Breast epithelium (tissue), 4 donors: ENCODE results near the gene PCNA. TPM values are rescaled to one million over a fixed set of nuclear protein-coding genes. Genes with fewer than 3 reads are reported as not detected.
"Not testable (repeated sequence)": the region's sequence is repeated elsewhere in the genome, so short reads cannot be mapped to it uniquely, and the experiment has no call there.

Source experiments
- DNase-seq, 2 donors: peaks; one replicate each; pipeline ENCODE4 v3.0.0-alpha.2; 2019; ENCODE audit warnings: low spot score in 2 of 2
- H3K27ac ChIP-seq, 2 donors: fragments of 200-600 bp; sonication (generic) in 1 of 2; one replicate each; pipeline ENCODE4 v1.5.1; 2016 to 2019; ENCODE audit warnings: mild to moderate bottlenecking in 1 of 2
- H3K27me3 ChIP-seq, 2 donors: fragments of 200-600 bp; sonication (generic) in 1 of 2; one replicate each; pipeline versions ENCODE4 v1.5.1 to v1.6.0; 2017 to 2019; ENCODE audit warnings: control low read depth in 1 of 2, mild to moderate bottlenecking in 1 of 2
- H3K36me3 ChIP-seq: fragments of 200-600 bp; one replicate; pipeline ENCODE4 v1.5.1; 2019
- H3K4me1 ChIP-seq, 2 donors: fragments of 200-600 bp; sonication (generic); one replicate each; pipeline ENCODE4 v1.5.1; 2016 to 2019; ENCODE audit warnings: control low read depth in 1 of 2
- H3K4me3 ChIP-seq, 3 donors: fragments of 200-600 bp; sonication (generic); 1 replicate in 2 of 3; 2 replicates in 1 of 3; pipeline ENCODE4 v1.5.1; 2016 to 2019; ENCODE audit warnings: mild to moderate bottlenecking in 3 of 3, moderate library complexity in 2 of 3
- H3K9me3 ChIP-seq, 2 donors: fragments of 200-600 bp; sonication (generic) in 1 of 2; one replicate each; pipeline ENCODE4 v1.5.1; 2016 to 2019; ENCODE audit warnings: control low read depth in 1 of 2
- POLR2A ChIP-seq: fragments of 450-650 bp; IDR thresholded peaks from one replicate; pipeline ENCODE4 v1.6.1; 2016; ENCODE audit warnings: antibody characterized with exemption, mild to moderate bottlenecking, moderate library complexity
- POLR2AphosphoS5 ChIP-seq, 3 donors: sonication (generic); formaldehyde crosslinking; IDR thresholded peaks; one replicate each; pipeline ENCODE4 v1.6.1; 2017; ENCODE audit warnings: antibody characterized with exemption in 3 of 3
- intact Hi-C: fragments of 100-400 bp; cut with DNase I; formaldehyde crosslinking; loops from one replicate; pipeline ENCODE4 v1.15.1; 2023; ENCODE audit warnings: low total_unique reads
- total RNA-seq, 3 donors: library from RNA; depleted of rRNA; stranded (reverse); fragments of >200 nt; gene quantifications; one replicate each; pipeline ENCODE4 v1.1.0, GENCODE V29; 2016
- TF ChIP-seq, protein P1 (sequence below), 3 donors: fragments of 450-650 bp; IDR thresholded peaks; one replicate each; pipeline ENCODE4 v1.5.1; 2016 to 2017; ENCODE audit warnings: antibody characterized with exemption in 3 of 3, mild to moderate bottlenecking in 3 of 3, moderate library complexity in 3 of 3

Gene PCNA
- total RNA-seq, 3 donors from 2014 or later = 32.3 to 62.9 (median 55.4) TPM

DNA sequence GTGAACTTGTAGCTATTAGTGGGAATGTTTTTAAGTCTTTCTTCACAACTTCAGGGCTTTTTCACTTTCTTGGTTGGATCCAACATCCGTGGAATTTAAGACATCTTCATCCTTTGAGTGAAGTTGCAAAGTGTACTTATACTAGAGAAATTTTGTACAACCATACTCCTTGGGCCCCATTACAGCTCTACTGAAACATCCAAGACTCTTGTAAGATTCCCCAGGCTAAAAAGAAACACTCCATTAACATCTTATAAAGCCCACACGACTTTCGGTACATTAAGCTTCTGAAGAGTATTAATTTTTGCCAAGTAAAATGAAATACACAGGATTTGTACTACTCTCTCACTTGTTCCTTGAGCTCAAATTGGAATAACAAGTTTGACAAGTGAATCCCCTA is 5.4 kb downstream of the PCNA start:
- no peaks in the 10 kb centered on the region for H3K36me3 ChIP-seq
- no peak for DNase-seq
- intact Hi-C loops = no loop called here
- TF ChIP-seq, protein P1, sequence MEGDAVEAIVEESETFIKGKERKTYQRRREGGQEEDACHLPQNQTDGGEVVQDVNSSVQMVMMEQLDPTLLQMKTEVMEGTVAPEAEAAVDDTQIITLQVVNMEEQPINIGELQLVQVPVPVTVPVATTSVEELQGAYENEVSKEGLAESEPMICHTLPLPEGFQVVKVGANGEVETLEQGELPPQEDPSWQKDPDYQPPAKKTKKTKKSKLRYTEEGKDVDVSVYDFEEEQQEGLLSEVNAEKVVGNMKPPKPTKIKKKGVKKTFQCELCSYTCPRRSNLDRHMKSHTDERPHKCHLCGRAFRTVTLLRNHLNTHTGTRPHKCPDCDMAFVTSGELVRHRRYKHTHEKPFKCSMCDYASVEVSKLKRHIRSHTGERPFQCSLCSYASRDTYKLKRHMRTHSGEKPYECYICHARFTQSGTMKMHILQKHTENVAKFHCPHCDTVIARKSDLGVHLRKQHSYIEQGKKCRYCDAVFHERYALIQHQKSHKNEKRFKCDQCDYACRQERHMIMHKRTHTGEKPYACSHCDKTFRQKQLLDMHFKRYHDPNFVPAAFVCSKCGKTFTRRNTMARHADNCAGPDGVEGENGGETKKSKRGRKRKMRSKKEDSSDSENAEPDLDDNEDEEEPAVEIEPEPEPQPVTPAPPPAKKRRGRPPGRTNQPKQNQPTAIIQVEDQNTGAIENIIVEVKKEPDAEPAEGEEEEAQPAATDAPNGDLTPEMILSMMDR (IDR thresholded peaks at IDR 0.05) = no peak
- TF ChIP-seq POLR2A (no peak), POLR2AphosphoS5 (IDR thresholded peaks at IDR 0.05) (no peak)
- H3K9me3 ChIP-seq = no peaks in the 10 kb centered on the region
- no peak overlapping the region for H3K27ac ChIP-seq
- H3K4me1 ChIP-seq = peaks cover 0 to 6% of the 10 kb centered on the region in 2 donors
- H3K4me3 ChIP-seq = no peak overlapping the region
- no peaks in the 10 kb centered on the region for H3K27me3 ChIP-seq

DNA sequence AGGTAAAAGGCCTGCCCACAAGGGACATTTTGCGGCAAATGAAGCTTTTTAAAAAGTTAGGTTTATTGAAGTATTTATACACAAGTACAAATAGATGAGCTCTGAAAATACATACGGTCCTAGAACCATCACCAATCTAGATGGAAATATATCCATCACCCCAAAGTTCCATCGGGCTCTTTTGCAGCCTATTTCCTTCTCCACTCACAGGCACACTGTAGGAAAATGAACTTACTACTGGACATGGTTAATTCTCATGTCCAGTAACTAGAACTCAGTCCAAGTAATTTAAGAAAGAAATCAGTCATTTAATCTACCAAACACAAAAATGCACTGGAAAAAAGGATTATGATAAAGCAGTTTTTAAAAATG is 6.2 kb downstream of the PCNA start:
- Histone ChIP-seq H3K27ac (peak overlapping the region; percentile 96 to 97), H3K27me3 (no peaks in the 10 kb centered on the region), H3K36me3 (no peaks in the 10 kb centered on the region), H3K4me1 (peaks cover 0 to 5% of the 10 kb centered on the region in 2 donors), H3K4me3 (peak overlapping the region; percentile 79 to 92 (median 87)), H3K9me3 (no peaks in the 10 kb centered on the region)
- no peak for DNase-seq
- intact Hi-C loops = no loop called here
- TF ChIP-seq POLR2A (no peak), POLR2AphosphoS5 (IDR thresholded peaks at IDR 0.05) (no peak)
- TF ChIP-seq, protein P1 (IDR thresholded peaks at IDR 0.05) = no peak

DNA sequence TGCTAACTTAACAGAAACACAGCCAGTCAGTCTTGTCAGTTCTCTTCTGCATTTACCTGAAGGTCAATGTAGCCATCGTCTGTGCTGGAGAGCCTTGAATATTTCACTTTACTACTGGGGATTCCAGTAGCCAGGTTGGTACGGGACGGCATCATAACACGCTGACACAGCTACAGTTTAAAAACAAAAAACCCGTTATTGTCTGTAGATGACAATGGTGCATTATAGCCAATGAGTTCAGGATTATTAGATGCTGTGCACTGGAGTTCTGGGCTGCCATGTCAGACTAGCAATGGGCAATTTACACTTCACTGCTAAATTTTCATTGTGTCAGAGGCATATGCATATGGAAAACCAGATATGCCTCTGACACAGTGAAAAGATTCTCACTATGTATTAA is 10.5 kb downstream of the PCNA start:
- intact Hi-C loops = no loop called here
- Histone ChIP-seq H3K36me3 (no peaks in the 10 kb centered on the region), H3K4me3 (no peak overlapping the region)

DNA sequence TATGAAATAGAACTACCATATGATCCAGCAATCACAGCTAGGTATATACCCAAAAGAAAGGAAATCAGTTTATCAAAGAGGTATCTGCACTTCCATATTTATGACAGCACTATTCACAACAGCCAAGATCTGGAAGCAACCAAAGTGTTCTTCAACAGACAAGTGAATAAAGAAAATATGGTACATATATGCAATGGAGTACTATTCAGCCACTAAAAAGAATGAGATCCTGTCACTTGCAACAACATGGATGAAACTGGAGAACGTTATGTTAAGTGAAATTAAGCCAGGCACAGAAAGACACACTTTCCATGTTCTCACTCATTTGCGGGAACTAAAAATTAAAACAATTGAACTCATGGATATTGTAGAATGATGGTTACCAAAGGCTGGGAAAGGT is 15.3 kb downstream of the PCNA start:
- Histone ChIP-seq H3K36me3 (no peaks in the 10 kb centered on the region), H3K27me3 (no peaks in the 10 kb centered on the region), H3K9me3 (no peaks in the 10 kb centered on the region), H3K4me3 (no peak overlapping the region), H3K27ac (no peak overlapping the region), H3K4me1 (no peaks in the 10 kb centered on the region)
- intact Hi-C loops = no loop called here
- DNase-seq = no peak
- TF ChIP-seq, protein P1 (IDR thresholded peaks at IDR 0.05) = no peak
- TF ChIP-seq POLR2AphosphoS5 (IDR thresholded peaks at IDR 0.05) = no peak

More for the DNA sequence above, 10.5 kb downstream of the PCNA start:
- Histone ChIP-seq H3K27ac (no peak overlapping the region), H3K4me1 (no peaks in the 10 kb centered on the region), H3K9me3 (no peaks in the 10 kb centered on the region), H3K27me3 (no peaks in the 10 kb centered on the region)
- TF ChIP-seq, protein P1 (IDR thresholded peaks at IDR 0.05) = no peak
- TF ChIP-seq POLR2AphosphoS5 (IDR thresholded peaks at IDR 0.05) (no peak), POLR2A (no peak)
- no peak for DNase-seq

DNA sequence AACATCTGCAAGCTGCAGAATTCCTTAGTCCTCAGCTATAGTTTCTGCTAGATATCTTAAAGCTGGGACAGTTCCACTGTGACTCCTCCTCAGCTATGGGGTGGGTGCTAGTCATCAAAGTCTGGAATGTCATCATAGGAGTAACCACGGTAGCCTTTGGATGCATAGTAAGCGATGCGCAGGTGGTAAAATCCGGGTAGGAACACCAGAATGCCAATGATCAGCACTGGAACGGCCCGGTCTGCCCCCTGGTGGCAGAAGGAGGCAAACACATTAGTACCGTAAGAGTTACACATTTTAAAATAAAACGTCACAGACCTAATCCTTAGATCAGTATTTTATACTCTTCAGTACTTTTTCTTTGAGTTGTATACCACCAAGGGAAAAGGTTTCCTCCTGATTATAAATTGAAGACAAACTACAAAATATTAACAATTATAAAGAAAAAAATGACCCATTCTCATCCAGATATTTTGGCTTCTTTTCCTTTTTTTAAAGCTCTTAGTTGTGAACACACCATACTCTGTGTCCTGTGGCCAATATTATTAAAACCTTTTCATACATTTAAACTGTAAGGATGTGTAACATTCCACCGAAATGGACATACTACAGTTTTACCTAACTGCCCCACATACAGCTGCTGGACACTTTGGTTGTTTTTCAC is 18.9 kb downstream of the PCNA start:
- no peak overlapping the region for H3K27ac ChIP-seq
- H3K4me3 ChIP-seq = no peak overlapping the region
- no peaks in the 10 kb centered on the region for H3K36me3 ChIP-seq
- no peaks in the 10 kb centered on the region for H3K4me1 ChIP-seq
- no peaks in the 10 kb centered on the region for H3K27me3 ChIP-seq
- no peaks in the 10 kb centered on the region for H3K9me3 ChIP-seq
- DNase-seq = peak; percentile 39 to 71
- intact Hi-C loops = no loop called here
- TF ChIP-seq POLR2A = no peak
- TF ChIP-seq, protein P1 (IDR thresholded peaks at IDR 0.05) = peak; percentile 70 to 89 (median 79)

DNA sequence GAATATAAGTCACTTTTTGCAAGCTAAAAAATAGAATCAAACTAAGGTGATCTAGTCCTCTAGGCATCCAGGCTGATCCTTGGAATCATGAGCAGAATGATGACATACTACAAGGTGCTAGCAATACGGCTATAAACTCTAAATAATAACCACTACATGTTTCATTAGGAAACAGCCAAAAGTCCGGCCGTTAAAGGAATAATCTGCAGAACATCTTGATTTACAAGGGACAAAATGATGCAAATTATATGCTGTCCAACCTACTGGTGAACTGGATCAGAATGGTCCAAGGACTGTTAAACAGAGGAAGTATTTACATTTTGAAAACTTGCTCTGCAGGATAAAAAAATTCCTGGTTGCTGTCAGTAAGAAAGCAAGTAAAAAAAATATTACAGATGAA is 19.8 kb downstream of the PCNA start:
- DNase-seq, H3K27ac ChIP-seq, H3K9me3 ChIP-seq, H3K4me1 ChIP-seq, H3K27me3 ChIP-seq, H3K36me3 ChIP-seq, H3K4me3 ChIP-seq: not testable (repeated sequence)
- intact Hi-C loops = loop anchor here (10.0 kb wide), 1 partner anchor 325 kb away; no protein-coding TSS in a partner anchor

DNA sequence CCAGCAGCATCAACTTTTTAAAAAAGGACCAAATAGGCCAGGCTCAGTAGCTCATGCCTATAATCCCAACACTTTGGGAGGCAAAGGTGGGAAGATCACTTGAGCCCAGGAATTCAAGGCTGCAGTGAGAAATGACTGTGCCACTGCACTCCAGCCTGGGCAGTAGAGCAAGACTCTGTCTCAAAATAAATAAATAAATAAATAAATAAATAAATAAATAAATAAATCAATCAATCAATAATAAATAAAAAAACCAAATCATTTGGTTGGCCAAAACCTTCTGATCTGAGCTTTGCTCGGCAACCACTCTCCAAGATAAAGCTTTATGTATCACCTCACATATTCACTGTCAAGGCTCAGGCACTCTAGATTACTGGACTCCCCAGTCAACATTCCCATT is 20.7 kb downstream of the PCNA start:
- not testable (repeated sequence) for H3K36me3 ChIP-seq
- intact Hi-C loops = loop anchor here (10.0 kb wide), 1 partner anchor 324 kb away; no protein-coding TSS in a partner anchor

More for the DNA sequence above, 20.7 kb downstream of the PCNA start:
- H3K4me1 ChIP-seq, H3K27me3 ChIP-seq, H3K27ac ChIP-seq, H3K9me3 ChIP-seq, DNase-seq, H3K4me3 ChIP-seq: not testable (repeated sequence)
